GM21390 (cell line): ENCODE measurements around the gene RPL32.

Source experiments
- ATAC-seq: cut with Tn5 transposase; IDR thresholded peaks from one replicate; pipeline ENCODE4 v1.9.1; 2021; ENCODE audit not compliant: unreplicated experiment

Gene RPL32

GRCh38 chr3:12833222-12834161, 7.9 kb downstream of the RPL32 start:
- no peak for ATAC-seq

GRCh38 chr3:12832350-12833221, 8.8 kb downstream of the RPL32 start:
- ATAC-seq = no peak

DNA sequence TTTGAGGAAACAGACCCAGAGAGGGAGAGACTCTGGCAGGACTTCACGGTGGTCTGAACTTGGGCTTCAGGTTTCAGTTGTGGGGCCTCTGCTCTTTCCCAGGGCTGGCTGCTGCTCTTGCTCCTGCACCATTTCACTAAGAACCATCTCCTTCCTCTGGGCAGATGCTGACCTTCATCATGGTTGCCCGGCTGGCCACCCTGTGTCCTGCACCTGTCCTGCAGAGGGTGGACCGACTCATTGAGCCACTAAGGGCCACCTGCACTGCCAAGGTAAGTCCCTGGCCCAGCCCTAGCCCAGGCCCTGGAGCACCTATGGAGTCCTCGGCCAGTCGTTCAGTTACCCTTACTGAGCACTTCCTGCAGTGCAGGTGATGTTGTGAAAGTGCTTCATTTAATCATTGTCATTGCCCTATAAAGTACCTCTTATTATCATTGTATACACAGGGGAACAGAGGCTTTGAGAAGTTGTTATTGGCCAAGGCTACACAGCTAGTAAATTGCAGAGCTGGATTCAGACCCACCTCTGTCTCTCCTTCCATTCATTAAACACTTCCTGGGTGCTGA, 10.0 kb downstream of the RPL32 start:
- no peak for ATAC-seq

GRCh38 chr3:12830785-12831156, 10.6 kb downstream of the RPL32 start:
- no peak for ATAC-seq

DNA sequence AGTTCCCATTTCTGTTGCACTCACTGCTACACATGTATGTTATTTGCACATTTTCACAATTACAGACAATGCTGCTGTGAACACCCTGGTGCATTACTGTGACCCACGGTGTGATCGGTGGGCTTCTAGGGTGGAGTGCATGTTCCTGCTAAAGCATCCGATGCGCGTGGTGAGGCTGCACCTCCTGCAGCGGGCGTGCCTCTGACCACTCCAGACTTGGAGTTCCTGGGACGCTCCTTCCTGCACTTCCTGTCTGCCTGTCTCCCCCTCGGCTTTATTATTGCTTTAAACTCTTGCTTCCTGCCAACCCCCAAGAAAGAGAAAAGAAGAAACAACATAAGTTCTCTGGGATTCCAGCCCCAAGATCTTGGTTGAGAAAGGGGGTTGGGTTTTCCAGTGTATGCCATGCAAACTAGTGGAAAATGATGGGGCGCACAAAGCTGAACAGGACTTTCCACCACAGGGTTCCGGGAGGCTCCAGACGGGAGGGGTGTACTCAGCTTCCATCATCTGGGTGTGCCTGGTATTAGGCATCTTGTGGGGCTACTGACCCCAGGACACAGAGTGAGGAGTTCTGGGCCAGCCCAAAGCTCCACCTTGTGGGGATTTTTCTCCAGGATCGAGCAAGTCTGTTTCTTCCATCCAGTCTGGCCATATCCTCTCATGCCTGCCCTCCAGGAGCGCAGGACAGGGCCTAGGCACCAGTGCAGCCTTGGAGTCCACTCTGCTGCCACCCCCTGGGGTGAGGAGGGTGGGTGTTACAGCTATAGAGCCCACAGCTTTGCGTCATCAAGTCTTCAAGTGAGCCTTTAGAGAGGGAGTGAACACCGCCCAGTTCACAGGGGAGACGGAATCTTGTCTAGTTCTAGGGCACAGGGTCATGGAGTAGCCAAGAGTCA, 11.2 kb downstream of the RPL32 start:
- no peak for ATAC-seq

DNA sequence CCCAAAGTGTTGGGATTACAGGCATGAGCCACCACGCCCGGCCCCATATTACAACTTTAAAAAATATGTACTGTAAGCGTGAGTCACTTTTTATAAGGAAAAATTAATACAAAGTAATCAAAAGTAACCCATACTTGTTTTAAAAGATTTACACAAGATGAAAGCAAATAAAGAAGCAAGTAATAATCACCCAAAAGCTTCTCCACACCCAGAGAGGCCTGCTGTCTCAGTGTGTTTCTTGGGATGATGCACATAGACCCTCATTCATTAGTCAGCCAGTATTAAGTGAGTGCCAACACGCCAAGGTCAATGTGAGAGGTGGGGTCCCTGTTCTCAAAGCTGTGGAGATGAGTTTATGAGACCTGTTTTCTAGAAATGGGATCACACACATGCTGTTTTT, 12.0 kb downstream of the RPL32 start:
- ATAC-seq = no peak

DNA sequence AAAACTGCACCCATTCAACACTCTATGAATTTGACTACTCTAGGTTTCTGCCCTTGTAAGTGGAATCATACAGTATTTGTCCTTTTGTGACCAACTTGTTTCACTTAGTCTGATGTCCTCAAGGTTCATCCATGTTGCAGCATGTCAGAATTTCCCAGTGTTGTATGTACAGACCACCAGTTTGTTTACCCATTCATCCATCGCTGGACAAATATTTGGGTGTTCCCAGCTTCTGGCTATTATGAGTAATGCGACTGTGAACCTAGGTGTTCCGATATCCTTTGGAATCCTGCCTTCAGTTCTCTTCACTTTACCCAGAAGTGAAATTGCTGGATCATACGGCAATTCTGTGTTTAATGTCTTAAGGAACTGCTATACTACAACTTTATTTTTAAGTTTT, 12.6 kb downstream of the RPL32 start:
- no peak for ATAC-seq

- no peak for ATAC-seq
Measured at GRCh38 chr3:12825156-12825555, 16.2 kb downstream of the RPL32 start.

GRCh38 chr3:12824299-12824698, 17.1 kb downstream of the RPL32 start:
- ATAC-seq = no peak

DNA sequence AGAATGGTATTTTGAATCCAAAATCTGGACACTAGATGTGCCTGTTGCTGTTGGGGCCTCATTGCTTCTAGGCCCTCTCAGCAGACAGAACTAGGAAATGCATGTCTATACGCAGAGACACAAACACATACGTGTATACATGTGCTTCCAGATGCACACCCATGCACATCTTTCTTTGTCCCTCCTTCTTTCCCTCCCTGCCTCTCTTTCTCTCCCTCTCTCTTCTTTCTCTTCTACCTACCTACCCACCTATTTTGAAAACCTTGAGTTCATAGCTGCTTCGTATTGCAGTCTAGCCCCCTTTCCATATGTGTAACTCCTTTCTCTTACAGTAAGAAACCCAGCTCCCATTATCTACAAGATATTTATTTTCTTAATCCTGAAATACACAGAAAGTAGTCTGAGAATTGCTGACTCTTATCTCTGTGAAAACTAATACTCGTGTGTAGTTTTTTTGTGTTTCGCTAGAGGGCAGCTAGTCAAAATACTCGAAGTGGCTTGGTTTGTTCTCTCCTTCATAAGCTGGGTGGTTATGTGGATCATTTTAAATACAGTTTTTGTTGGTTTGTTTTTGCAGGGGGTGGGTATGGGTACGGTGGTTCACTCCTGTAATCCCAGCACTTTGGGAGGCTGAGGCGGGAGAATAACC, 18.5 kb downstream of the RPL32 start:
- no peak for ATAC-seq

DNA sequence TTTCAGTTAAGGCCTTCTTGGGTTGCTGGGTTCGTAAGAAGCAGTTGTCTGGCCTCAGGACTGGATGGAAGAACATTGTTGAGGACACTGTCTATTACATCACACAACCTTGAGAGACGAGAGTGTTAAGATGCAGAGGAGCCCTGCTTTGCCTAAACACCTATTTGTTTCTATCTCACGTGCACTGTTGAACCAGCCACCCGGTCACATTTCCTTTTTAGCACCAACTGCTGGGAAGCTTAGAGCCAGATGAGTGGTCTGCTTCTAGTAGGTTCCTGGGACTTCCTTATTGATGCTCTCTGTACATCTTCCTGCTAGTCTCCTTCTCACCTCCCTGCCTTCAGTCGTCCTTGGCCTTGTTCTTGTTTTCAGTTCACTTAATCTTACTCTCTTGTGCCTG, 22.6 kb downstream of the RPL32 start:
- no peak for ATAC-seq

- no peak for ATAC-seq
Measured at GRCh38 chr3:12818273-12818672, 23.1 kb downstream of the RPL32 start.

DNA sequence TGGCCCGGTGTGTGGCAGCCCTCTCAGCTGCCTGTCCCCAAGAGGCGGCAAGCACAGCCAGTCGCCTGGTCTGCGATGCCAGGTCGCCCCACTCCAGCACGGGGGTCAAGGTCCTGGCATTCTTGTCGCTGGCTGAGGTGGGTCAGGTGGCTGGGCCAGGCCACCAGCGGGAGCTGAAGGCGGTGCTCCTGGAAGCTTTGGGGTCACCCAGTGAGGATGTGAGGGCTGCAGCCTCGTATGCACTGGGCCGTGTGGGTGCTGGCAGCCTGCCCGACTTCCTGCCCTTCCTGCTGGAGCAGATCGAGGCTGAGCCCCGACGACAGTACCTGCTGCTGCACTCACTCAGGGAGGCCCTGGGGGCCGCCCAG, 24.0 kb downstream of the RPL32 start:
- no peak for ATAC-seq

- ATAC-seq = no peak
Measured at GRCh38 chr3:12816521-12817342, 24.6 kb downstream of the RPL32 start.

- no peak for ATAC-seq
Measured at GRCh38 chr3:12815719-12816118, 25.6 kb downstream of the RPL32 start.

DNA sequence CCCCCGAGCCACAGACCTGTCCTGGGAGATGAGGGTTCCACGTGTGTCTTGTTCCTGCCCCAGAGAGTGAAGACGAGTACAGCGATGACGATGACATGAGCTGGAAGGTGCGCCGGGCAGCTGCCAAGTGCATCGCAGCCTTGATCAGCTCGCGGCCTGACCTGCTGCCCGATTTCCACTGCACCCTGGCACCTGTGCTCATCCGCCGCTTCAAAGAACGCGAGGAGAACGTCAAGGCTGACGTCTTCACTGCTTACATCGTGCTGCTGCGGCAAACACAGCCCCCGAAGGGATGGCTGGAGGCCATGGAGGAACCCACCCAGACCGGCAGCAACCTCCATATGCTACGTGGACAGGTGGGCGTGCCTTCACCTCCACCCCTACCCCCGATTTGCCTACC, 26.3 kb downstream of the RPL32 start:
- no peak for ATAC-seq

GRCh38 chr3:12813967-12814366, 27.4 kb downstream of the RPL32 start:
- no peak for ATAC-seq

DNA sequence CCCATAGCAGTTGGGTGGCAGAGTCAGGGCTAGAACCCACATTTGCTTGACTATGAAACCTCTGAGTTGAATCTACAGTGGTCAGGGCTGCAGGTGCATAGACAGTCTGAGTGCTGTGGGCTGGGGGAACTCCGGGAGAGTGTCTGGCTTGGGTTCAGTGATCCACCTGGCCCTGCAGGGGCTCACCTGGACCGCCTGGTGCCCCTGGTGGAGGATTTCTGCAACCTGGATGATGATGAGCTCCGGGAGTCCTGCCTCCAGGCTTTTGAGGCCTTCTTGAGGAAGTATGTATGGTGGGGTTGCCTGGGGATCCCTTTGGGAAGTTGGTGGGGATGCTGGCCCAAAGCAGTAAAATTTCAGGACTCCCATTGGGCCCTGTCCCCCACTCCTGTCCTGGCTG, 28.6 kb downstream of the RPL32 start:
- no peak for ATAC-seq

GRCh38 chr3:12810961-12811360, 30.4 kb downstream of the RPL32 start:
- no peak for ATAC-seq
